ENCODE results near the gene SLC28A1. TPM values are rescaled to one million over a fixed set of nuclear protein-coding genes. Genes with fewer than 3 reads are reported as not detected.
A peak's percentile ranks its signal among the peaks of the same experiment; 100 is the strongest.
"Not testable (repeated sequence)": the region's sequence is repeated elsewhere in the genome, so short reads cannot be mapped to it uniquely, and the experiment has no call there.

SLC28A1 gene
- total RNA-seq, 1 donor from 2014 or later, result 0.19 TPM

GRCh38 chr15:84922530-84922929, 38.1 kb downstream of the SLC28A1 start:
- Mint-ChIP-seq H3K4me1 (ENCODE audit: unreplicated experiment) (peaks cover 2% of the 10 kb centered on the region), H3K27ac (no peak overlapping the region), H3K9me3 (no peaks in the 10 kb centered on the region), H3K27me3 (no peaks in the 10 kb centered on the region), H3K4me3 (no peak overlapping the region), H3K36me3 (no peaks in the 10 kb centered on the region)
- DNase-seq (ENCODE audit: extremely low spot score, unreplicated experiment), result no peak
- TF ChIP-seq CTCF (conservative IDR thresholded peaks at IDR 0.05), result no peak

GRCh38 chr15:84924077-84924731, 39.7 kb downstream of the SLC28A1 start:
- Mint-ChIP-seq H3K27me3 (no peaks in the 10 kb centered on the region), H3K4me1 (ENCODE audit: unreplicated experiment) (peaks cover 6% of the 10 kb centered on the region), H3K9me3 (no peaks in the 10 kb centered on the region), H3K36me3 (no peaks in the 10 kb centered on the region), H3K4me3 (no peak overlapping the region), H3K27ac (peak overlapping the region; percentile 39)
- DNase-seq (ENCODE audit: extremely low spot score, unreplicated experiment), result no peak
- no peak for TF ChIP-seq CTCF (conservative IDR thresholded peaks at IDR 0.05)

GRCh38 chr15:84924821-84925569, 40.5 kb downstream of the SLC28A1 start:
- not testable (repeated sequence) for H3K9me3 Mint-ChIP-seq; DNase-seq (ENCODE audit: extremely low spot score, unreplicated experiment); H3K36me3 Mint-ChIP-seq; H3K4me1 Mint-ChIP-seq (ENCODE audit: unreplicated experiment); H3K4me3 Mint-ChIP-seq; H3K27me3 Mint-ChIP-seq
- H3K27ac Mint-ChIP-seq, result peak overlapping the region; percentile 39

GRCh38 chr15:84925906-84926305, 41.4 kb downstream of the SLC28A1 start:
- DNase-seq (ENCODE audit: extremely low spot score, unreplicated experiment), result no peak
- no peak overlapping the region for H3K4me3 Mint-ChIP-seq
- no peak overlapping the region for H3K27ac Mint-ChIP-seq
- H3K27me3 Mint-ChIP-seq, result peaks cover 2% of the 10 kb centered on the region
- TF ChIP-seq CTCF (conservative IDR thresholded peaks at IDR 0.05), result no peak
- H3K4me1 Mint-ChIP-seq (ENCODE audit: unreplicated experiment), result peaks cover 11% of the 10 kb centered on the region
- peaks cover 3% of the 10 kb centered on the region for H3K36me3 Mint-ChIP-seq
- peaks cover 4% of the 10 kb centered on the region for H3K9me3 Mint-ChIP-seq

- H3K27me3 Mint-ChIP-seq, result peaks cover 2% of the 10 kb centered on the region
- no peak overlapping the region for H3K4me3 Mint-ChIP-seq
- peak overlapping the region; percentile 65 for H3K27ac Mint-ChIP-seq
- peaks cover 11% of the 10 kb centered on the region for H3K4me1 Mint-ChIP-seq (ENCODE audit: unreplicated experiment)
- H3K36me3 Mint-ChIP-seq, result peaks cover 3% of the 10 kb centered on the region
- no peak for TF ChIP-seq CTCF (conservative IDR thresholded peaks at IDR 0.05)
- DNase-seq (ENCODE audit: extremely low spot score, unreplicated experiment), result no peak
- H3K9me3 Mint-ChIP-seq, result peaks cover 4% of the 10 kb centered on the region
Observed at GRCh38 chr15:84926491-84927230, 42.2 kb downstream of the SLC28A1 start.

- Mint-ChIP-seq H3K27me3 (peaks cover 2% of the 10 kb centered on the region), H3K4me3 (no peak overlapping the region), H3K36me3 (peaks cover 3% of the 10 kb centered on the region), H3K9me3 (peaks cover 4% of the 10 kb centered on the region), H3K4me1 (ENCODE audit: unreplicated experiment) (peaks cover 11% of the 10 kb centered on the region), H3K27ac (peak overlapping the region; percentile 19)
- DNase-seq (ENCODE audit: extremely low spot score, unreplicated experiment), result no peak
- TF ChIP-seq CTCF (conservative IDR thresholded peaks at IDR 0.05), result no peak
Observed at GRCh38 chr15:84928843-84929168, 44.3 kb downstream of the SLC28A1 start.
